Astrocyte (in vitro differentiated cells and primary cell): ENCODE measurements around the gene ZNG1A. TPM values are rescaled to one million over a fixed set of nuclear protein-coding genes. Genes with fewer than 3 reads are reported as not detected.
"Not testable (repeated sequence)": the region's sequence is repeated elsewhere in the genome, so short reads cannot be mapped to it uniquely, and the experiment has no call there.

Experiments
- DNase-seq: peaks from one replicate; pipeline ENCODE4 v3.0.0-alpha.2; 2010; ENCODE audit warnings: low read depth
- FAIRE-seq: peaks from 2 replicates; lab custom pipeline; 2011; peaks lifted over from hg19 to GRCh38; lab: Jason Lieb, UNC
- H2AFZ ChIP-seq: 2 replicates; pipeline ENCODE4 v1.6.0; 2012; ENCODE audit warnings: low read depth, low read length, inconsistent platforms
- H3K27ac ChIP-seq: 2 replicates; pipeline ENCODE4 v1.5.1; 2011; ENCODE audit warnings: low read depth, low read length, inconsistent platforms
- H3K27me3 ChIP-seq: 2 replicates; pipeline ENCODE4 v1.6.0; 2011; ENCODE audit warnings: low read length, inconsistent platforms; ENCODE audit not compliant: insufficient read depth
- H3K36me3 ChIP-seq: 2 replicates; pipeline ENCODE4 v1.5.1; 2011; ENCODE audit warnings: low read length, inconsistent platforms; ENCODE audit not compliant: insufficient read depth
- H3K4me1 ChIP-seq: 2 replicates; pipeline ENCODE4 v1.5.1; 2011; ENCODE audit warnings: low read length, inconsistent platforms; ENCODE audit not compliant: insufficient read depth
- H3K4me2 ChIP-seq: 2 replicates; pipeline ENCODE4 v1.6.0; 2012; ENCODE audit warnings: low read length, inconsistent platforms
- H3K4me3 ChIP-seq: 2 replicates; pipeline ENCODE4 v1.5.1; 2011; ENCODE audit warnings: low read depth, mild to moderate bottlenecking, low read length, inconsistent platforms; ENCODE audit not compliant: insufficient read depth
- H3K79me2 ChIP-seq: 2 replicates; pipeline ENCODE4 v1.6.0; 2012; ENCODE audit warnings: mild to moderate bottlenecking, low read length, inconsistent platforms; ENCODE audit not compliant: insufficient read depth
- H3K9ac ChIP-seq: 2 replicates; pipeline ENCODE4 v1.6.0; 2012; ENCODE audit warnings: mild to moderate bottlenecking, low read length, inconsistent platforms
- H3K9me3 ChIP-seq: 2 replicates; pipeline ENCODE4 v1.5.1; 2012; ENCODE audit warnings: low read depth, mild to moderate bottlenecking, low read length, inconsistent platforms; ENCODE audit not compliant: insufficient read depth
- H4K20me1 ChIP-seq: 2 replicates; pipeline ENCODE4 v1.6.0; 2012; ENCODE audit warnings: low read length, inconsistent platforms; ENCODE audit not compliant: insufficient read depth
- H3K27ac Mint-ChIP-seq: one replicate; pipeline ENCODE4 v1.8.0; 2021; ENCODE audit warnings: mild to moderate bottlenecking, mixed read lengths; ENCODE audit not compliant: unreplicated experiment
- H3K27me3 Mint-ChIP-seq: one replicate; pipeline ENCODE4 v1.8.0; 2021; ENCODE audit warnings: low read depth, mixed read lengths; ENCODE audit not compliant: unreplicated experiment
- H3K36me3 Mint-ChIP-seq: one replicate; pipeline ENCODE4 v1.8.0; 2021; ENCODE audit warnings: low read depth, mixed read lengths; ENCODE audit not compliant: unreplicated experiment
- H3K4me1 Mint-ChIP-seq: one replicate; pipeline ENCODE4 v1.8.0; 2021; ENCODE audit warnings: low read depth, mixed read lengths; ENCODE audit not compliant: unreplicated experiment
- H3K4me3 Mint-ChIP-seq: one replicate; pipeline ENCODE4 v1.8.0; 2021; ENCODE audit warnings: mild to moderate bottlenecking, moderate library complexity, mixed read lengths; ENCODE audit not compliant: unreplicated experiment
- H3K9me3 Mint-ChIP-seq: one replicate; pipeline ENCODE4 v1.8.0; 2021; ENCODE audit warnings: mild to moderate bottlenecking, mixed read lengths; ENCODE audit not compliant: unreplicated experiment
- EZH2 ChIP-seq: IDR thresholded peaks from 2 replicates; pipeline ENCODE4 v1.6.1; 2012; ENCODE audit warnings: mild to moderate bottlenecking, low read length, inconsistent platforms; ENCODE audit not compliant: insufficient read depth
- total RNA-seq: library from RNA; stranded (reverse); gene quantifications from 2 replicates; pipeline ENCODE4 v1.2.1, GENCODE V29; 2021

Gene ZNG1A
- total RNA-seq, 1 donor from 2014 or later = 49.4 TPM

GRCh38 chr9:114267-115117, 64.4 kb downstream of the ZNG1A start:
- H3K9ac ChIP-seq, H2AFZ ChIP-seq, H3K27ac Mint-ChIP-seq, H3K4me3 ChIP-seq, H4K20me1 ChIP-seq, H3K4me1 Mint-ChIP-seq, H3K4me1 ChIP-seq, H3K79me2 ChIP-seq, H3K36me3 ChIP-seq, H3K36me3 Mint-ChIP-seq, H3K4me3 Mint-ChIP-seq, FAIRE-seq, H3K9me3 ChIP-seq, H3K27ac ChIP-seq, DNase-seq: not testable (repeated sequence)
- peak overlapping the region; percentile 59 for H3K4me2 ChIP-seq
- H3K27me3 Mint-ChIP-seq = peaks cover 45% of the 10 kb centered on the region
- H3K27me3 ChIP-seq = peaks cover 25% of the 10 kb centered on the region
- H3K9me3 Mint-ChIP-seq = peaks cover 16% of the 10 kb centered on the region
- peak; percentile 13 for TF ChIP-seq EZH2

GRCh38 chr9:113468-114266, 65.2 kb downstream of the ZNG1A start:
- Mint-ChIP-seq H3K27me3 (peaks cover 50% of the 10 kb centered on the region), H3K4me3 (peak overlapping the region; percentile 68), H3K9me3 (peaks cover 16% of the 10 kb centered on the region)
- H3K9ac ChIP-seq, H4K20me1 ChIP-seq, H3K27ac ChIP-seq, DNase-seq, FAIRE-seq, H3K9me3 ChIP-seq, H3K4me1 ChIP-seq, H3K36me3 ChIP-seq, H3K36me3 Mint-ChIP-seq, H3K27ac Mint-ChIP-seq, H3K79me2 ChIP-seq, H3K4me1 Mint-ChIP-seq, H3K4me3 ChIP-seq: not testable (repeated sequence)
- Histone ChIP-seq H3K4me2 (peak overlapping the region; percentile 59), H3K27me3 (peaks cover 28% of the 10 kb centered on the region), H2AFZ (peak overlapping the region; percentile 18)
- peak; percentile 93 for TF ChIP-seq EZH2

- H3K79me2 ChIP-seq, H2AFZ ChIP-seq, H3K4me1 ChIP-seq, H3K9me3 ChIP-seq, H3K4me2 ChIP-seq, H3K4me3 ChIP-seq, H3K36me3 ChIP-seq, H3K4me1 Mint-ChIP-seq, DNase-seq, H4K20me1 ChIP-seq, H3K36me3 Mint-ChIP-seq, H3K9ac ChIP-seq, FAIRE-seq, H3K27ac ChIP-seq: not testable (repeated sequence)
- H3K27me3 Mint-ChIP-seq = peaks cover 49% of the 10 kb centered on the region
- peaks cover 22% of the 10 kb centered on the region for H3K27me3 ChIP-seq
- peak overlapping the region; percentile 47 for H3K27ac Mint-ChIP-seq
- peak; percentile 48 for TF ChIP-seq EZH2
- peaks cover 10% of the 10 kb centered on the region for H3K9me3 Mint-ChIP-seq
- H3K4me3 Mint-ChIP-seq = peak overlapping the region; percentile 27
Measured at GRCh38 chr9:112589-113467, 66.0 kb downstream of the ZNG1A start.

- FAIRE-seq, H3K9me3 ChIP-seq, H3K4me3 Mint-ChIP-seq, H3K36me3 Mint-ChIP-seq, H3K4me1 Mint-ChIP-seq, H3K4me3 ChIP-seq, H3K9me3 Mint-ChIP-seq, H3K27ac ChIP-seq, DNase-seq, H2AFZ ChIP-seq, H3K36me3 ChIP-seq, H3K9ac ChIP-seq, H3K79me2 ChIP-seq, H3K4me2 ChIP-seq, H3K27ac Mint-ChIP-seq, H3K4me1 ChIP-seq, H4K20me1 ChIP-seq: not testable (repeated sequence)
- peaks cover 22% of the 10 kb centered on the region for H3K27me3 ChIP-seq
- peaks cover 51% of the 10 kb centered on the region for H3K27me3 Mint-ChIP-seq
Measured at GRCh38 chr9:110672-111071, 68.2 kb downstream of the ZNG1A start.

GRCh38 chr9:109540-109939, 69.3 kb downstream of the ZNG1A start:
- H3K4me3 ChIP-seq, DNase-seq, H3K36me3 ChIP-seq, H3K9ac ChIP-seq, H3K4me3 Mint-ChIP-seq, FAIRE-seq, H3K4me2 ChIP-seq, H3K27ac ChIP-seq, H3K36me3 Mint-ChIP-seq, H3K9me3 Mint-ChIP-seq, H3K79me2 ChIP-seq, H3K4me1 ChIP-seq, H4K20me1 ChIP-seq, H3K4me1 Mint-ChIP-seq, H3K27ac Mint-ChIP-seq, H3K9me3 ChIP-seq, H2AFZ ChIP-seq: not testable (repeated sequence)
- H3K27me3 Mint-ChIP-seq = peaks cover 48% of the 10 kb centered on the region
- H3K27me3 ChIP-seq = peaks cover 15% of the 10 kb centered on the region
